GM12878 (cell line): Measurements from ENCODE around the gene FBXL12.

Source experiments
- IRF4 ChIP-seq: IDR thresholded peaks from 2 replicates; pipeline ENCODE4 v1.6.1; 2011; ENCODE audit warnings: low read depth, low read length
- NBN ChIP-seq: fragments of 450-650 bp; IDR thresholded peaks from 2 replicates; pipeline ENCODE4 v1.6.1; 2016
- NFYA ChIP-seq: IDR thresholded peaks from 2 replicates; pipeline ENCODE4 v1.6.1; 2011; ENCODE audit warnings: low read depth, mild to moderate bottlenecking, low read length, improper control_type of control experiment, borderline replicate concordance
- PAX8 ChIP-seq: fragments of 450-650 bp; IDR thresholded peaks from 2 replicates; pipeline ENCODE4 v1.6.1; 2017; ENCODE audit warnings: mild to moderate bottlenecking, moderate library complexity
- POLR2A ChIP-seq: IDR thresholded peaks from 2 replicates; pipeline ENCODE4 v1.6.1; 2011; ENCODE audit warnings: low read depth, mild to moderate bottlenecking, low read length
- POLR2AphosphoS5 ChIP-seq: IDR thresholded peaks from 2 replicates; pipeline ENCODE4 v1.6.1; 2011; ENCODE audit warnings: mild to moderate bottlenecking, low read length, inconsistent platforms
- RAD21 ChIP-seq: IDR thresholded peaks from 2 replicates; pipeline ENCODE4 v1.6.1; 2011; ENCODE audit warnings: mild to moderate bottlenecking, low read depth, low read length, moderate library complexity; ENCODE audit not compliant: insufficient read depth
- SREBF1 ChIP-seq: IDR thresholded peaks from 2 replicates; pipeline ENCODE4 v1.6.1; 2012; ENCODE audit warnings: mild to moderate bottlenecking, low read length
- SUZ12 ChIP-seq: fragments of 200-600 bp; sonication (generic); IDR thresholded peaks from one replicate; pipeline ENCODE4 v1.6.1; 2018; ENCODE audit warnings: antibody characterized with exemption, mild to moderate bottlenecking; ENCODE audit not compliant: unreplicated experiment
- TAF1 ChIP-seq: IDR thresholded peaks from 2 replicates; pipeline ENCODE4 v1.6.1; 2011; ENCODE audit warnings: mild to moderate bottlenecking, low read depth, low read length, borderline replicate concordance
- YY1 ChIP-seq: IDR thresholded peaks from 2 replicates; pipeline ENCODE4 v1.6.1; 2011; ENCODE audit warnings: low read depth, mild to moderate bottlenecking, low read length
- ZNF274 ChIP-seq: IDR thresholded peaks from one replicate; pipeline ENCODE4 v1.8.0; 2011; ENCODE audit not compliant: insufficient read length, insufficient read depth
- ZNF384 ChIP-seq: IDR thresholded peaks from 2 replicates; pipeline ENCODE4 v1.6.1; 2012; ENCODE audit warnings: low read depth, mild to moderate bottlenecking, low read length, improper control_type of control experiment, borderline replicate concordance

DNA sequence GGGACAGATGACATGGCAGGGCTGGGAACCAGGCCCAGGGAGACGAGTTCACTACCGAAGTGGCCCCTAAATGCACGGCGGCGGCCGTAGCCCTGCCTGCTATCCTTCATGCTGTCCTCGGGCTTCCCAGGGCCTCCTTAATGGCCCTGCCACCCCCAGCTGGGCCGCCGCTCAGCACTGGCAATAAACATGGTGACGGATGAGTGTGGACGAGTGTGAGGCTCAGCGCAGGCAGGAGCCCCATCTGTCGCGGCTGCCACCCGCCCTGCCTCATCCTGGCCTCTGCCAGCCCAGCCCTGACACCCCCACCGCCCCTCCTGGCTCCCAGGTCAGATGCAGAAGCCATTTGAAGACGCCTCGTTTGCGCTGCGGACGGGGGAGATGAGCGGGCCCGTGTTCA is 29.9 kb upstream of the FBXL12 start:
- TF ChIP-seq RAD21 (no peak), PAX8 (no peak), POLR2AphosphoS5 (no peak), NBN (no peak), TAF1 (no peak), POLR2A (no peak), YY1 (no peak), SUZ12 (no peak), ZNF384 (no peak), ZNF274 (no peak), IRF4 (no peak), SREBF1 (no peak), NFYA (no peak)
